Fibroblast of the aortic adventitia (primary cell): ENCODE results near the gene ATP8B3. TPM values are rescaled to one million over a fixed set of nuclear protein-coding genes. Genes with fewer than 3 reads are reported as not detected.

Experiments
- DNase-seq: peaks from one replicate; pipeline ENCODE4 v3.0.0-alpha.2; 2010; ENCODE audit warnings: low read depth
- H3K4me3 ChIP-seq: 2 replicates; pipeline ENCODE4 v1.5.1; 2011; ENCODE audit warnings: low read depth, mild to moderate bottlenecking, control low read depth, low read length, moderate library complexity
- total RNA-seq: library from RNA; depleted of rRNA; stranded (reverse); fragments of >200 nt; gene quantifications from 2 replicates; pipeline ENCODE4 v1.2.3, GENCODE V29; 2012; ENCODE audit warnings: low replicate concordance
- TF ChIP-seq, protein P1 (sequence below): IDR thresholded peaks from 2 replicates; pipeline ENCODE4 v1.5.1; 2011; ENCODE audit warnings: mild to moderate bottlenecking, low read length, control low read depth, inconsistent platforms; ENCODE audit not compliant: insufficient read depth

Gene ATP8B3
- total RNA-seq, 1 donor = 3.3 TPM

GRCh38 chr19:1748873-1749341 lies 63.2 kb downstream of the ATP8B3 start:
- no peak overlapping the region for H3K4me3 ChIP-seq
- TF ChIP-seq, protein P1, sequence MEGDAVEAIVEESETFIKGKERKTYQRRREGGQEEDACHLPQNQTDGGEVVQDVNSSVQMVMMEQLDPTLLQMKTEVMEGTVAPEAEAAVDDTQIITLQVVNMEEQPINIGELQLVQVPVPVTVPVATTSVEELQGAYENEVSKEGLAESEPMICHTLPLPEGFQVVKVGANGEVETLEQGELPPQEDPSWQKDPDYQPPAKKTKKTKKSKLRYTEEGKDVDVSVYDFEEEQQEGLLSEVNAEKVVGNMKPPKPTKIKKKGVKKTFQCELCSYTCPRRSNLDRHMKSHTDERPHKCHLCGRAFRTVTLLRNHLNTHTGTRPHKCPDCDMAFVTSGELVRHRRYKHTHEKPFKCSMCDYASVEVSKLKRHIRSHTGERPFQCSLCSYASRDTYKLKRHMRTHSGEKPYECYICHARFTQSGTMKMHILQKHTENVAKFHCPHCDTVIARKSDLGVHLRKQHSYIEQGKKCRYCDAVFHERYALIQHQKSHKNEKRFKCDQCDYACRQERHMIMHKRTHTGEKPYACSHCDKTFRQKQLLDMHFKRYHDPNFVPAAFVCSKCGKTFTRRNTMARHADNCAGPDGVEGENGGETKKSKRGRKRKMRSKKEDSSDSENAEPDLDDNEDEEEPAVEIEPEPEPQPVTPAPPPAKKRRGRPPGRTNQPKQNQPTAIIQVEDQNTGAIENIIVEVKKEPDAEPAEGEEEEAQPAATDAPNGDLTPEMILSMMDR = no peak
- DNase-seq = no peak

- TF ChIP-seq, protein P1 = no peak
- no peak for DNase-seq
- H3K4me3 ChIP-seq = no peak overlapping the region
Measured at GRCh38 chr19:1748115-1748872, 63.8 kb downstream of the ATP8B3 start.

DNA sequence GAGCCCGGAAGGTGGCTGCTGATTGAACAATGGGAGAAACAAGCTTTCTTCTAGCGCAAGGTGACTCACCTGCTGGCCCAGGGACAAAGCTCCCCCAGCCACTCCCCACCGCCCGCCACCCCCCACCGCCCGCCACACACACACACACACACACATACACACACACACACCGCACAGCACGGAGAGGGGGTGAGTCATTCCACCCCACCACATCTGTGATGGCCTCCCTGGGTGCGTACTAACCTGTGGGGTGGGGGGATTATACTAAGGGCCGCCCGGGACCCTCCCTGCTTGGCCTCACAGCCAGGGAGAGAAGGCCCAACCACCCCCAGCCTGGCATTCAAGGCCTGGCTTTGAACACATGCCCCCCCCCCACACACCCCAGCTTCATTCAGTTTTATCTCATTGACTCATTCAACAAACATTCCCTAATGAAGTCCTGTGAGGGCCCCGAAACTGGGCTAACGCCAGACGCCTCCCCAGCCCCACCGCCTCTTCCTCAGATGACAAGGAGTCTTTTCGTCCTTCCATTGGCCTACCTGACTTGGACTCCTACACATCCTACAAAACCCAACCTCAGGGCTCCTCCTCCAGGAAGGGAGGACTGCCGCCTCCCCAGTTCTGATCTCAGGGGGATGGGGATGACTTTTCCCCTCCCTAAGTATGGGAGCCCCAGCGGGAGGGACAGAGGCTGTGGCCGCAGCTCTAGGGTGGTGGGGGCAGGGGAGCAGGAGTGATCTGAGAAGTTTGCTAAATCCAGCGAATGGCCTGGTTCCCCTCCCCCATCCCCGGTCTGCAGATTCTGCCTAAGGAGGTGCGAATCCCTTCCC lies 64.6 kb downstream of the ATP8B3 start:
- DNase-seq = peak; percentile 89
- H3K4me3 ChIP-seq = no peak overlapping the region
- TF ChIP-seq, protein P1 = no peak

DNA sequence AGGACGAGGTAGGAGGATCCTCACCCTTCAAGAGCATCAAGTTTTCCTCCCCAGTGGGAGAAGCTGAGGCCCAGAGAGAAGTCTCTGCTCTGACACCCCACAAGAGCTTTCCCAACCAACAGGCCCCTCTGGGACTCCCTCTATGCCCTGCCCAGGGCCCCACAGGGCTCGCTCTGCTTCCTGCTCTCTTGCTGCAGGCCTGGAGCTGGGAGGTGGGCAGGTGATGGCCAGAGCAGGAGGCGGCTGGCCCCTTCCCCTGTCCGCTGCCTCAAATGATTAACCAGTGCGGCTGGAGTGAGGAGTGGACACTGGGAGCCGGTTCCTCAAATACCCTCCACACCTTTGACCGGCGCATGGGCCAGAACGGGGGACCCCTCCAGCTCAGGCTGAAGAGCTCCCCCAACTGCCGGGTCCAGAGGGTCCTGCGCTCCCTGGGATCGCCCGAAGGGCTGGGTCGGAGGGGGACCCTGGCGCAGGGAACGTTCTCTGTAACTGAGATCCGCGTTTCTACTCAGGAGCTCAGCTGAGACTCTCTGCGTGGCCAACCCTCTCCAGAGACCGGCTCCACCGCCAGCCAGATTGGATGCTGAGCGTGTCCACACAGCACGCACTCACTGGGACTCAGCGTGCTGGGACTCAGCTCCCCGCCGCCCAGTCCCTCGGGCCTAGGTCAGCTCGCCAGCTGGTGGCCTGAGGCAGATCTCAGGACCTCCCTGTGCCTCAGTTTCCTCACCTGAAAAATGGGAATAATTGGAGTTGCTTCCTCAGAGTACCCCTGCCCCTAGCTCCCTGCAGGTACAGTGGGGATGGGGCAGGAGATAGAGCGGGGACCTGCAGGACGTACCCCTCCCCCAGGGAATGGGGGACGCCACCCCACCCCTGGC lies 65.4 kb downstream of the ATP8B3 start:
- TF ChIP-seq, protein P1 = no peak
- no peak overlapping the region for H3K4me3 ChIP-seq
- DNase-seq = peak; percentile 44

- DNase-seq = peak; percentile 22
- TF ChIP-seq, protein P1 = no peak
- peak overlapping the region; percentile 39 for H3K4me3 ChIP-seq
Measured at GRCh38 chr19:1745589-1746031, 66.5 kb downstream of the ATP8B3 start.

- peak overlapping the region; percentile 39 for H3K4me3 ChIP-seq
- TF ChIP-seq, protein P1 = no peak
- no peak for DNase-seq
Measured at GRCh38 chr19:1744822-1745563, 67.1 kb downstream of the ATP8B3 start.
